AG20443 (cell line): Measurements from ENCODE around the gene PRDM5.

Source experiments
- DNase-seq: peaks from one replicate; pipeline ENCODE4 v3.0.0; 2012; ENCODE audit warnings: low spot score, mixed read lengths

The PRDM5 gene

GRCh38 chr4:120855307-120856001, 67.1 kb downstream of the PRDM5 start:
- no peak for DNase-seq

GRCh38 chr4:120853161-120853935, 69.2 kb downstream of the PRDM5 start:
- no peak for DNase-seq

- peak; percentile 57 for DNase-seq
Observed at GRCh38 chr4:120850018-120850599, 72.4 kb downstream of the PRDM5 start.

- no peak for DNase-seq
Observed at GRCh38 chr4:120847019-120847582, 75.4 kb downstream of the PRDM5 start.

- DNase-seq: no peak
Observed at GRCh38 chr4:120844528-120844921, 78.0 kb downstream of the PRDM5 start.

GRCh38 chr4:120843849-120844527, 78.5 kb downstream of the PRDM5 start:
- DNase-seq: no peak

GRCh38 chr4:120842031-120842430, 80.5 kb downstream of the PRDM5 start:
- no peak for DNase-seq

- no peak for DNase-seq
Observed at GRCh38 chr4:120841580-120841979, 80.9 kb downstream of the PRDM5 start.

GRCh38 chr4:120839974-120840751, 82.4 kb downstream of the PRDM5 start:
- DNase-seq: no peak

GRCh38 chr4:120839334-120839973, 83.1 kb downstream of the PRDM5 start:
- DNase-seq: no peak

- no peak for DNase-seq
Observed at GRCh38 chr4:120838784-120839183, 83.7 kb downstream of the PRDM5 start.

- DNase-seq: no peak
Observed at GRCh38 chr4:120837656-120838055, 84.9 kb downstream of the PRDM5 start.

GRCh38 chr4:120835342-120835741, 87.2 kb downstream of the PRDM5 start:
- no peak for DNase-seq

- peak; percentile 48 for DNase-seq
Observed at GRCh38 chr4:120830204-120830603, 92.3 kb downstream of the PRDM5 start.

GRCh38 chr4:120829113-120829831, 93.3 kb downstream of the PRDM5 start:
- no peak for DNase-seq

- no peak for DNase-seq
Observed at GRCh38 chr4:120826853-120827252, 95.7 kb downstream of the PRDM5 start.

GRCh38 chr4:120826449-120826848, 96.1 kb downstream of the PRDM5 start:
- no peak for DNase-seq

GRCh38 chr4:120824946-120825345, 97.6 kb downstream of the PRDM5 start:
- DNase-seq: no peak

GRCh38 chr4:120821977-120822376, 100.5 kb downstream of the PRDM5 start:
- no peak for DNase-seq

GRCh38 chr4:120821029-120821428, 101.5 kb downstream of the PRDM5 start:
- DNase-seq: no peak
